AG09319 (cell line): ENCODE results near the gene PEBP1.

Experiments used
- DNase-seq: peaks from one replicate; pipeline ENCODE4 v3.0.0-alpha.2; 2010; ENCODE audit warnings: low read depth; ENCODE audit errors: extremely low read depth
- TF ChIP-seq, protein P1 (sequence below): IDR thresholded peaks from 2 replicates; pipeline ENCODE4 v1.5.1; 2011; ENCODE audit warnings: low read depth, mild to moderate bottlenecking, inconsistent platforms, low read length, moderate library complexity

PEBP1 gene

DNA sequence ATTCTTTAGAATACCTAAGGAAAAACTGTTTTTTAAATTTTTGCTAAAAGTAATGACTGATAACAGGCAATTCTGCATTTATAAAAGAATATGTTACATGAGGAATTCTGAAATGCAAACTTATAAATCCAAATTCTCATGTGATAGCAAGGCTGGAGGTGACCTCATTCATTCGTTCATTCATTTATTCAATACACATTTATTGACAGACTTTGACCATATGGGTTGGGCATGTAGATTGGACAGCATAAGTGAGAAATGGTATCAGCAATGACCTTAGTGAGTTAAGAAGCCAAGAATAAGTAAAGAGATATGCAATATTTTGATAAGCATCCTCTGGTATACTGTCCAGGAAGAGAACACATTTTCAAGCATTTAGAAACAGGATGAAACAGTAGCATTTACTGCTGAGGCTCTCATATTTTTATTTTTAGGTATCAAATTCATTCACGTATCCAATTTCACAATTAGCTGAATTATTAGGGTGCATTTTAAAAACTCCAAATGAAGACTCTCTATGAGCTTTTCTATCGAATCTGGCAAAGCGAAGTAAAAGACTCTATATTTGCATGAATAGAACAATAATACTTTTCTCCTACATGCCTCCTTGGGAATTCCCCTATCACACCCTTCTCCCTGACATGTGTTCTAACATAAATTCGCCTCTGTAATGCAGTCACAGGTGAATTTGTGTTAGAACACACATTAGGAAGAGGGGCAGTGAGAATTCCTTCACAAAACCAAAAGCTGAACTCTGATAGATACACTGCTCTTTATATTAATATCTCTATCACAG is 49.9 kb downstream of the PEBP1 start:
- TF ChIP-seq, protein P1, sequence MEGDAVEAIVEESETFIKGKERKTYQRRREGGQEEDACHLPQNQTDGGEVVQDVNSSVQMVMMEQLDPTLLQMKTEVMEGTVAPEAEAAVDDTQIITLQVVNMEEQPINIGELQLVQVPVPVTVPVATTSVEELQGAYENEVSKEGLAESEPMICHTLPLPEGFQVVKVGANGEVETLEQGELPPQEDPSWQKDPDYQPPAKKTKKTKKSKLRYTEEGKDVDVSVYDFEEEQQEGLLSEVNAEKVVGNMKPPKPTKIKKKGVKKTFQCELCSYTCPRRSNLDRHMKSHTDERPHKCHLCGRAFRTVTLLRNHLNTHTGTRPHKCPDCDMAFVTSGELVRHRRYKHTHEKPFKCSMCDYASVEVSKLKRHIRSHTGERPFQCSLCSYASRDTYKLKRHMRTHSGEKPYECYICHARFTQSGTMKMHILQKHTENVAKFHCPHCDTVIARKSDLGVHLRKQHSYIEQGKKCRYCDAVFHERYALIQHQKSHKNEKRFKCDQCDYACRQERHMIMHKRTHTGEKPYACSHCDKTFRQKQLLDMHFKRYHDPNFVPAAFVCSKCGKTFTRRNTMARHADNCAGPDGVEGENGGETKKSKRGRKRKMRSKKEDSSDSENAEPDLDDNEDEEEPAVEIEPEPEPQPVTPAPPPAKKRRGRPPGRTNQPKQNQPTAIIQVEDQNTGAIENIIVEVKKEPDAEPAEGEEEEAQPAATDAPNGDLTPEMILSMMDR: no peak
- DNase-seq: no peak

DNA sequence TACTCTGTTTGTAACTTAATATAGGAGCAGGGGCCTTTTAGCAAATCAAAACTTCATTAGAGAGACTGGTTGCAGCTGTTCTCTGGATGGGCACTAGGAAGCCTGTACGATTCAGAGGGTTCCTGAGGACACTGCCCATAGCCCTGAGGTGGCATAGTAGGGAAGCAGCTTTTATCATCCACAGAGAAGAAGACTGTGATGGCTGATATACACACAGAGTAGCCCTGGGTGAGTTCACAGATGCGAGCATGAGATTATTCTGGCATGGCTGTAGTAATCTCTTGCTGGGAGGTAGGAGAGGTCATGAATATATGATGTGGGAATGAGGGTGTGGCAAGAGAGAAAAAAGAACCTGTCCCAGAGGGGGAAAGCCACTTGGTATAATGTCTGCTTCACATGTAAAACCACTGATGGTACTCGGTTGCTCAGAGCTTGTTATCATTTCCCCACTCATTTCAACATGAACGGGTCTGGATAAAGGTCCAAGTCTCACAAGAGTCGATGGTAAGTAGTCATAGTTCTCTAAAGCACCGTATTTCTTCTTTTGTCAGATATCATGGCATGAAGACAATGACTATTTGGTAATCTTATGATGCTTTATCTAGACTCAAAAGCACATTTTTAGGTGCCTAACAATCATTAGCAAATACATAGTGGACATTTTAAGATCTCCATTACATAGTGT is 52.0 kb downstream of the PEBP1 start:
- no peak for DNase-seq
- TF ChIP-seq, protein P1: no peak

DNA sequence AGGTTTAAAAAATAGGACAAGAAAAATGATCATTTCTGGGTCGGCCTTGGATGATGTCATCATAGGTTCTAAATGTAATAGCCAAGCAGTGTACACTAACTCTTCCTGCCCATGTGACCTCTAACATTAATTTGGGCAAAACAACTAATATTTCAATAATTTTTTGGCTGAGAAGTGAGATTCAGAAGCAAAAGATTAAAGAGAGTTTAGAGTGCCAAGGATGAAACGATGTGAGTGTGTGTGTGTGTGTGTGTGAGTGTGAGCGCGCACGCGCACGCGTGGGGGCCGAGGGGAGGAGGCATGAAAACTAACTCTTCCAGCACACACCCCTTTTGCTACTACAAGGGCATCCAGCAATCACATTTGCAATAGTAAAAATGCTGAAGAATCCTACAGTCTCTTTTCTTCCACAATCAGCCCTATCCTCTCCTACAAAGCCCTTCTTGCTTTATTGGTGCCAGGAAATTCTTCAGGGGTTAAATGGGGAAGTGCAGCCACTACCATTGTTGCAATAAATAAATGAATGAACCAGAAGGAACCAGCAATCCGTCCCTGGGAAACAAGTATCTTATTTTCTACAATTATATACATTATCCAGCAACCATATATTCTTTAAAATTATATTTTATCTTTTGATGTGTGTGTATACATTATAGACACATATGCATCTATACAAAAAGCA is 52.9 kb downstream of the PEBP1 start:
- peak; percentile 37 for DNase-seq
- TF ChIP-seq, protein P1: no peak

- no peak for DNase-seq
- TF ChIP-seq, protein P1: no peak
Observed at GRCh38 chr12:118189741-118190191, 53.8 kb downstream of the PEBP1 start.

DNA sequence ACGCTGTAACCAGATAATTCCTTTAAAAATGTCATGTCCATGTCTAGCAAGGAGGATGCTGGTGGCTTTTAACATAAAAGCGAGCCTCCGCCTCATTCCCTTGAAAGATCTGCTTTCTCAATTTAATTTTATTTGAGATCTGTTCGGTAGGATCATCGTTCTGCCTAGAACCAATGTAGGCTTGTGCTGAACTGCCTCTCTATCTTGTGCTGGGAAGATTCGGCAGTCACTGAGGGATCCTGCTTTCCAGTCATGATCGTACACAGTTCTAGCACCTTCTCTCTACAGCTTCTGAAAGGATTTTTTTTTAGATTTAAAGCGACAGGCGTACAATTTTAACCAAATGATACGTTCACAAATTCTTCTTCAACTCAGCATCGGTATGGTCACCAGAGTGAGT is 54.3 kb downstream of the PEBP1 start:
- TF ChIP-seq, protein P1: no peak
- DNase-seq: no peak

- TF ChIP-seq, protein P1: no peak
- DNase-seq: no peak
Observed at GRCh38 chr12:118193477-118193876, 57.6 kb downstream of the PEBP1 start.

GRCh38 chr12:118193958-118194357 is 58.0 kb downstream of the PEBP1 start:
- TF ChIP-seq, protein P1: no peak
- no peak for DNase-seq
